GM19035 (cell line): Measurements from ENCODE around the gene ENO2.

Source experiments
- ATAC-seq: cut with Tn5 transposase; IDR thresholded peaks from one replicate; pipeline ENCODE4 v1.9.1; 2021; ENCODE audit not compliant: unreplicated experiment

The ENO2 gene

GRCh38 chr12:6959058-6959804 lies 44.9 kb downstream of the ENO2 start:
- peak; percentile 52 for ATAC-seq

GRCh38 chr12:6959805-6960592 lies 45.6 kb downstream of the ENO2 start:
- ATAC-seq: no peak

GRCh38 chr12:6960593-6961277 lies 46.4 kb downstream of the ENO2 start:
- no peak for ATAC-seq

GRCh38 chr12:6961278-6961694 lies 46.9 kb downstream of the ENO2 start:
- no peak for ATAC-seq

GRCh38 chr12:6961695-6962284 lies 47.4 kb downstream of the ENO2 start:
- no peak for ATAC-seq

GRCh38 chr12:6962285-6963015 lies 48.1 kb downstream of the ENO2 start:
- ATAC-seq: no peak

GRCh38 chr12:6963016-6963731 lies 48.8 kb downstream of the ENO2 start:
- ATAC-seq: no peak

GRCh38 chr12:6963791-6964413 lies 49.5 kb downstream of the ENO2 start:
- no peak for ATAC-seq

GRCh38 chr12:6964605-6965025 lies 50.2 kb downstream of the ENO2 start:
- no peak for ATAC-seq

GRCh38 chr12:6965026-6965661 lies 50.8 kb downstream of the ENO2 start:
- ATAC-seq: no peak

- no peak for ATAC-seq
Measured at GRCh38 chr12:6965714-6966113, 51.3 kb downstream of the ENO2 start.

- no peak for ATAC-seq
Measured at GRCh38 chr12:6966351-6966750, 52.0 kb downstream of the ENO2 start.

- no peak for ATAC-seq
Measured at GRCh38 chr12:6967651-6968100, 53.3 kb downstream of the ENO2 start.

- no peak for ATAC-seq
Measured at GRCh38 chr12:6968426-6968825, 54.0 kb downstream of the ENO2 start.

- no peak for ATAC-seq
Measured at GRCh38 chr12:6970096-6970527, 55.7 kb downstream of the ENO2 start.
